GM19438 (cell line): ENCODE data around the gene ITFG1.

Experiments
- ATAC-seq: cut with Tn5 transposase; IDR thresholded peaks from one replicate; pipeline ENCODE4 v1.9.1; 2021; ENCODE audit warnings: low read depth; ENCODE audit not compliant: unreplicated experiment

Gene ITFG1

DNA sequence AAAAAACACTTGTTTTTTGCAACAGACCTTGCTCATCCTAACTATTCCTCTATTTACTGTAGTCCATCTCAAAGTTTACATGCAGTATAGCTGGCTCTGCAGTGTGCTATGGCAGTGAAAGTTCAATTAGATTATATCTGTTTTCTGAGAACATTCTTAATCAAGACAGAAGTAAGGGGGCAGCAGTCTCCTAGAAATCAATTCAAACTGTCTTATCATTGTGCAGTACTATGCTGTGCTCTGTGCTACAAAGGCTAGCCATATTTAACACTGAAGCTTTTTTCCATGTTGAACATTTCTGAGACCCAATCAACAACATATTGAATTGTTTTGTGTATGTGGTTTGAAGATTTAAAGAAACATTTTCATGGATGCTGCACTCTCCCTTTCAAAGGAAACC lies 328.6 kb downstream of the ITFG1 start:
- no peak for ATAC-seq

DNA sequence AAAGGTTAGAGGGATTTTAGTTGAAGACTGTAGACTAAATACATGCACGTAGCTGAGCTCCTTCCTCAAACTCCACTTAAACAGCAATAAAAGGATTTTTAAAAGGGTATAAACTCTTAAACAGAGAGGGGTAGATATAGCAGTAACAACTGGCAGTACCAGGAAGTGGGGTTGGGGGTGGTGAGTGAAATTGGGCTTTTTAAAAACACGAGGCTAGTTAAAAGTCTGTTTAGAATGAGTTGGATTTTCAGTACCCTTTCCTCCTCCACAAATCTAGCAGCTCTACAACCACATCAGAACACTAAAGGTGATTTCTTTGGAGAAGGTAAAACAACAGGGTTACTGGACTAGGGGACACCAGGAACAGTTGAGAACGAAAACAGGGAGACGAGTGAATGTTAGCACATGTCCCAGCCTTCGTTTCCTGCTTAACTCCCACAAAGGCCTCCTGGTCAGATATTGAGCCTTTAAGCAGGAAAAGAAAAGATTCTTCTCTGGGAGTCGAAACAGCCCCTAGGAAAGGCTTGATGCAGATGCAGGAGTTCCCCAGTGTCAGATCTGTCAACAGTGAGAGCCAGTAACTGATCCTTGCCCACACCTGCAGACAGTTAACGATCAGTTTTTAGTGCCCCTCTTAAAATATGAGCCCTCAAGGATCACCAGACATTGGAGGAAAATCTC lies 331.0 kb downstream of the ITFG1 start:
- ATAC-seq, result no peak

- no peak for ATAC-seq
These were observed 333.3 kb downstream of the ITFG1 start for GRCh38 chr16:47127541-47127940.

DNA sequence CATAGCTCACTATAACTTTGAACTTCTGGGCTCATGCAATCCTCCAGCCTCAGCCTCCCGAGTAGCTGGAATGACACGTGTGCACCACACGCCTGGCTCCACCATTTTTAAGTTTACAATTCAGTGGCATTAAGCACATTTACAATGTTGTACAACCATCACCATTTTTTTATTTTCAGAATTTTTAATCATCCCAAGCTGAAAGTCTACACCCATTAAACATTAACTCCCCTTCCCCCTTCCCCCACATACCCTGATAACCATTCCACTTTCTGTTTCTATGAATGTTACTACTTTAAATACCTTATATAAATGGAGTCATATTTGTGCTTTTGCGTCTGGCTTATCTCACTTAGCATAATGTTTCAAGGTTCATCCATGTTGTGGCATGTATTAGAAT lies 335.1 kb downstream of the ITFG1 start:
- ATAC-seq, result no peak

- no peak for ATAC-seq
These were observed 347.7 kb downstream of the ITFG1 start for GRCh38 chr16:47113130-47113529.

- ATAC-seq, result no peak
These were observed 349.9 kb downstream of the ITFG1 start for GRCh38 chr16:47110939-47111338.

DNA sequence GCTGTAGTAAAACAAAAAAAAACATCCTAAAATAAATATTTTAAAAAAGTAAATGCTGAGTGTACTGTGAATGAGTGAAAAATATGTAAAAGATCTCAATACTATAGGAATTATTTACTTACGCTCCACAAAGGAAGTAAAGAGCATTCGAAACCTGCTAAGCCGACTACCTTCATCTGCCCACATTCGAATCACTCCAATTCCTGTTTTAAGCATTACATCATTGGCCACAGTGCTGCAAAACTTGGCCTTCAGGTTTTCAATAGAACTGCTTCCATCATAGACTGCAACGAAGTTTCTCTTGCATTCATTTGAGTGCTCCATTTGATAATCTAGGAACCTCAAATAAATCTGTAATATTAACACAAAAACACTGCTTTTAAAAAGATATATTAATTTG lies 351.5 kb downstream of the ITFG1 start:
- no peak for ATAC-seq
